OCI-LY1 (cell line): Measurements from ENCODE around the gene NF2.

Experiments
- H2AFZ ChIP-seq: fragments of 200-600 bp; sonication (generic), shearing (Covaris generic); 2 replicates; pipeline ENCODE4 v1.6.0; 2014; ENCODE audit warnings: antibody characterized with exemption, mild to moderate bottlenecking, low read length
- H3F3A ChIP-seq: fragments of 200-600 bp; sonication (generic), shearing (Covaris generic); 2 replicates; pipeline ENCODE4 v1.6.0; 2014; ENCODE audit warnings: mild to moderate bottlenecking, antibody characterized with exemption, low read length, moderate library complexity; ENCODE audit not compliant: insufficient read depth
- H3K27ac ChIP-seq: fragments of 200-600 bp; sonication (generic); 2 replicates; pipeline ENCODE4 v1.5.1; 2014; ENCODE audit warnings: low read length, mixed run types, mild to moderate bottlenecking, low read depth; ENCODE audit not compliant: poor library complexity, severe bottlenecking
- H3K27me3 ChIP-seq: fragments of 200-600 bp; sonication (generic); 2 replicates; pipeline ENCODE4 v1.6.0; 2014; ENCODE audit warnings: antibody characterized with exemption, mild to moderate bottlenecking, low read length, moderate library complexity; ENCODE audit not compliant: insufficient read depth
- H3K36me3 ChIP-seq: fragments of 200-600 bp; sonication (generic); 2 replicates; pipeline ENCODE4 v1.6.1; 2014; ENCODE audit warnings: mild to moderate bottlenecking, antibody characterized with exemption, low read length, moderate library complexity, mixed read lengths; ENCODE audit not compliant: insufficient read depth
- H3K4me1 ChIP-seq: fragments of 200-600 bp; sonication (generic); 2 replicates; pipeline ENCODE4 v1.5.1; 2014; ENCODE audit warnings: mild to moderate bottlenecking, low read length, moderate library complexity; ENCODE audit not compliant: insufficient read depth, severe bottlenecking
- H3K4me2 ChIP-seq: fragments of 200-600 bp; sonication (generic), shearing (Covaris generic); 2 replicates; pipeline ENCODE4 v1.6.1; 2014; ENCODE audit warnings: low read length
- H3K4me3 ChIP-seq: fragments of 200-600 bp; sonication (generic); 2 replicates; pipeline ENCODE4 v1.5.1; 2014; ENCODE audit warnings: low read length, low read depth, mild to moderate bottlenecking, mixed read lengths; ENCODE audit not compliant: poor library complexity, severe bottlenecking
- H3K79me2 ChIP-seq: fragments of 200-600 bp; shearing (Covaris generic); 2 replicates; pipeline ENCODE4 v1.6.1; 2016; ENCODE audit warnings: mixed run types, low read length, mixed read lengths; ENCODE audit not compliant: insufficient read depth
- H3K9ac ChIP-seq: fragments of 200-600 bp; sonication (generic), shearing (Covaris generic); 2 replicates; pipeline ENCODE4 v1.6.1; 2014; ENCODE audit warnings: mild to moderate bottlenecking, low read length, mixed read lengths
- H3K9me2 ChIP-seq: fragments of 200-600 bp; sonication (generic), shearing (Covaris generic); 2 replicates; pipeline ENCODE4 v1.6.1; 2014; ENCODE audit warnings: low read depth, mild to moderate bottlenecking, low read length, mixed read lengths
- H3K9me3 ChIP-seq: fragments of 200-600 bp; shearing (Covaris generic); 2 replicates; pipeline ENCODE4 v1.6.1; 2014; ENCODE audit warnings: low read length, mixed read lengths
- H4K20me1 ChIP-seq: fragments of 200-600 bp; sonication (generic), shearing (Covaris generic); 2 replicates; pipeline ENCODE4 v1.6.0; 2016; ENCODE audit warnings: mild to moderate bottlenecking, low read length; ENCODE audit not compliant: insufficient read depth
- EZH2 ChIP-seq: fragments of 200-600 bp; sonication (generic), shearing (Covaris generic); IDR thresholded peaks from 2 replicates; pipeline ENCODE4 v1.8.0; 2017; ENCODE audit warnings: borderline replicate concordance, mixed run types, mild to moderate bottlenecking, antibody characterized with exemption, low read length, moderate library complexity, mixed read lengths
- TF ChIP-seq, protein P1 (sequence below): fragments of 200-600 bp; sonication (generic), shearing (Covaris generic); IDR thresholded peaks from 2 replicates; pipeline ENCODE4 v1.5.1; 2017; ENCODE audit warnings: mild to moderate bottlenecking, antibody characterized with exemption, low read length, moderate library complexity, mixed read lengths

Gene NF2

GRCh38 chr22:29719899-29720645 lies 116.6 kb downstream of the NF2 start, which contains the start of gene CABP7:
CABP7 (plus strand) TSS chr22:29720003; CDS start chr22:29720425, 422 bp downstream.
- Histone ChIP-seq H2AFZ (no peak within 1 kb of the TSS), H3K9ac (no peak within 1 kb of the TSS), H3K36me3 (no peaks in the 10 kb centered on the region)

DNA sequence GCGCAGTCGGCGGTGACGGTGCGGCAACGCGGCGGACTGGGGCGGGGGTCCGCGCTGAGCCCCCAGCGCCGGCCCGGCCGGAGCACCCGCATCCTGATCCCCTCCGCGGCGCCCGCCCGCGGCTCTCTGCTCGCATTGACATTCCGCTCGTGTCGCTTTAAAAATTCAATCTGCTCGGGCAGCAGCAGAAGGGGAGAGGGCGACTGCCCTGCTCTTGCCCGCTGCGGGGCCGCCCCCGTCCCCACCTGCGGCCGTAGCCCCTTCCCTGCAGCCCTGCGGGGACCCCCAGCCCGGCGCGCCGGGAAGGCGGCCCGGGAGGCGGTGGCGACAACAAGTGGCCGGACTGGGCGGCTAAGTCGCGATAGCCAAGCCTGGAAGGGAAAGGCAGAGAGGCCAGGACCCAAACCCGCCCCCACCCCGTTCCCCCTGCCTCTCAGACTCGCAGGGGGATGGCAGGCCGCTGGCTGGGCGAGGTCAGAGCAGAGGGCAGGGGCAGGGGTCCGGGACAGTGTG lies 117.4 kb downstream of the NF2 start:
- TF ChIP-seq, protein P1, sequence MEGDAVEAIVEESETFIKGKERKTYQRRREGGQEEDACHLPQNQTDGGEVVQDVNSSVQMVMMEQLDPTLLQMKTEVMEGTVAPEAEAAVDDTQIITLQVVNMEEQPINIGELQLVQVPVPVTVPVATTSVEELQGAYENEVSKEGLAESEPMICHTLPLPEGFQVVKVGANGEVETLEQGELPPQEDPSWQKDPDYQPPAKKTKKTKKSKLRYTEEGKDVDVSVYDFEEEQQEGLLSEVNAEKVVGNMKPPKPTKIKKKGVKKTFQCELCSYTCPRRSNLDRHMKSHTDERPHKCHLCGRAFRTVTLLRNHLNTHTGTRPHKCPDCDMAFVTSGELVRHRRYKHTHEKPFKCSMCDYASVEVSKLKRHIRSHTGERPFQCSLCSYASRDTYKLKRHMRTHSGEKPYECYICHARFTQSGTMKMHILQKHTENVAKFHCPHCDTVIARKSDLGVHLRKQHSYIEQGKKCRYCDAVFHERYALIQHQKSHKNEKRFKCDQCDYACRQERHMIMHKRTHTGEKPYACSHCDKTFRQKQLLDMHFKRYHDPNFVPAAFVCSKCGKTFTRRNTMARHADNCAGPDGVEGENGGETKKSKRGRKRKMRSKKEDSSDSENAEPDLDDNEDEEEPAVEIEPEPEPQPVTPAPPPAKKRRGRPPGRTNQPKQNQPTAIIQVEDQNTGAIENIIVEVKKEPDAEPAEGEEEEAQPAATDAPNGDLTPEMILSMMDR = no peak
- TF ChIP-seq EZH2 = no peak
- Histone ChIP-seq H3K4me3 (no peak overlapping the region), H3K9me2 (no peaks in the 10 kb centered on the region), H3K9ac (no peak overlapping the region), H3K4me2 (no peak overlapping the region), H3K36me3 (no peaks in the 10 kb centered on the region), H2AFZ (no peak overlapping the region), H3K4me1 (no peaks in the 10 kb centered on the region), H4K20me1 (no peaks in the 10 kb centered on the region), H3K9me3 (no peaks in the 10 kb centered on the region), H3K27me3 (peaks cover 22% of the 10 kb centered on the region), H3K79me2 (no peaks in the 10 kb centered on the region), H3K27ac (no peak overlapping the region), H3F3A (no peaks in the 10 kb centered on the region)

More at GRCh38 chr22:29719899-29720645, 116.6 kb downstream of the NF2 start, which contains the start of gene CABP7:
- no peaks in the 10 kb centered on the region for H3K4me1 ChIP-seq
- H3K4me2 ChIP-seq = no peak within 1 kb of the TSS
- no peak within 1 kb of the TSS for H3K4me3 ChIP-seq
- TF ChIP-seq EZH2 = no peak
- no peak within 1 kb of the TSS for H3K27ac ChIP-seq
- H3K9me3 ChIP-seq = no peaks in the 10 kb centered on the region
- no peaks in the 10 kb centered on the region for H3K9me2 ChIP-seq
- H3K79me2 ChIP-seq = no peaks in the 10 kb centered on the region
- H3F3A ChIP-seq = no peaks in the 10 kb centered on the region
- H3K27me3 ChIP-seq = peaks cover 19% of the 10 kb centered on the region; the same call in 1 of the 2 replicates
- H4K20me1 ChIP-seq = no peaks in the 10 kb centered on the region

- Histone ChIP-seq H3K4me2 (no peak overlapping the region), H2AFZ (no peak overlapping the region), H3K4me1 (no peaks in the 10 kb centered on the region), H3K79me2 (no peaks in the 10 kb centered on the region), H3F3A (no peaks in the 10 kb centered on the region), H3K27me3 (peaks cover 24% of the 10 kb centered on the region), H3K27ac (no peak overlapping the region), H4K20me1 (no peaks in the 10 kb centered on the region), H3K9me3 (no peaks in the 10 kb centered on the region), H3K4me3 (no peak overlapping the region), H3K36me3 (no peaks in the 10 kb centered on the region), H3K9ac (no peak overlapping the region), H3K9me2 (no peaks in the 10 kb centered on the region)
- no peak for TF ChIP-seq EZH2
- TF ChIP-seq, protein P1 = no peak
Measured at GRCh38 chr22:29722151-29722550, 118.7 kb downstream of the NF2 start.
